Measurements from ENCODE around the gene NUDT19.

- TF ChIP-seq, protein P1, sequence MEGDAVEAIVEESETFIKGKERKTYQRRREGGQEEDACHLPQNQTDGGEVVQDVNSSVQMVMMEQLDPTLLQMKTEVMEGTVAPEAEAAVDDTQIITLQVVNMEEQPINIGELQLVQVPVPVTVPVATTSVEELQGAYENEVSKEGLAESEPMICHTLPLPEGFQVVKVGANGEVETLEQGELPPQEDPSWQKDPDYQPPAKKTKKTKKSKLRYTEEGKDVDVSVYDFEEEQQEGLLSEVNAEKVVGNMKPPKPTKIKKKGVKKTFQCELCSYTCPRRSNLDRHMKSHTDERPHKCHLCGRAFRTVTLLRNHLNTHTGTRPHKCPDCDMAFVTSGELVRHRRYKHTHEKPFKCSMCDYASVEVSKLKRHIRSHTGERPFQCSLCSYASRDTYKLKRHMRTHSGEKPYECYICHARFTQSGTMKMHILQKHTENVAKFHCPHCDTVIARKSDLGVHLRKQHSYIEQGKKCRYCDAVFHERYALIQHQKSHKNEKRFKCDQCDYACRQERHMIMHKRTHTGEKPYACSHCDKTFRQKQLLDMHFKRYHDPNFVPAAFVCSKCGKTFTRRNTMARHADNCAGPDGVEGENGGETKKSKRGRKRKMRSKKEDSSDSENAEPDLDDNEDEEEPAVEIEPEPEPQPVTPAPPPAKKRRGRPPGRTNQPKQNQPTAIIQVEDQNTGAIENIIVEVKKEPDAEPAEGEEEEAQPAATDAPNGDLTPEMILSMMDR (IDR thresholded peaks at IDR 0.05 in 4 of 5, conservative IDR thresholded peaks at IDR 0.05 in 1 of 5): no peak
- no peak for TF ChIP-seq POLR2A (IDR thresholded peaks at IDR 0.05)
Measured at GRCh38 chr19:32688311-32688710, 3.3 kb upstream of the NUDT19 start.
